Measurements from ENCODE around the gene RALY.

DNA sequence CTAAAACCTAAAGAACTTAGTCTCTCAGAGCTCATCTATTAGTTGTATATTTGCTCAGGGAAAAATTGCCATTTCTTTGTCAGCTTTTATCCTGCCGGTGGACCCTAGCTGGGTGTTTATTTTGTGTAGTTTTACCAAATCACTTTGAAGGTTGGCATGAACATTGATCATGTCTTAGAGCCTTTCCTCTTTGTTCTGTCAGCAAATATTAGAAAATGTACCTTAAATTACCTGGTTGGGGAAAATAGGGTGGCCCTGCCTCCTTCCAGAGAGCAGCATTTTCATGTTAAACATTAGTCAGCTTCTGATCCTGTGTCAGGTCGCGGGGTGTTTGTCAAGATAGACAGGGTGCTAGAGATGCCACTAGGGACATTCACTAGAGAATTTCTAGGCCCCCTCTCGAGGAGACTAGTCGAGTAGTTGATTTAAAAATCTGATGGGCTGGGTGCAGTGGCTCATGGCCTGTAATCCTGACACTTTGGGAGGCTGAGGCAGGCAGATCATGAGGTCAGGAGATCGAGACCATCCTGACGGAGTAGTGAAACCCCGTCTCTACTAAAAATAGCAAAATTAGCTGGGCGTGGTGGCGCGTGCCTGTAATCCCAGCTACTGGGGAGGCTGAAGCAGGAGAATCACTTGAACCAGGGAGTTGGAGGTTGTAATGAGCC lies 11.2 kb downstream of the RALY start:
- TF ChIP-seq, protein P1, sequence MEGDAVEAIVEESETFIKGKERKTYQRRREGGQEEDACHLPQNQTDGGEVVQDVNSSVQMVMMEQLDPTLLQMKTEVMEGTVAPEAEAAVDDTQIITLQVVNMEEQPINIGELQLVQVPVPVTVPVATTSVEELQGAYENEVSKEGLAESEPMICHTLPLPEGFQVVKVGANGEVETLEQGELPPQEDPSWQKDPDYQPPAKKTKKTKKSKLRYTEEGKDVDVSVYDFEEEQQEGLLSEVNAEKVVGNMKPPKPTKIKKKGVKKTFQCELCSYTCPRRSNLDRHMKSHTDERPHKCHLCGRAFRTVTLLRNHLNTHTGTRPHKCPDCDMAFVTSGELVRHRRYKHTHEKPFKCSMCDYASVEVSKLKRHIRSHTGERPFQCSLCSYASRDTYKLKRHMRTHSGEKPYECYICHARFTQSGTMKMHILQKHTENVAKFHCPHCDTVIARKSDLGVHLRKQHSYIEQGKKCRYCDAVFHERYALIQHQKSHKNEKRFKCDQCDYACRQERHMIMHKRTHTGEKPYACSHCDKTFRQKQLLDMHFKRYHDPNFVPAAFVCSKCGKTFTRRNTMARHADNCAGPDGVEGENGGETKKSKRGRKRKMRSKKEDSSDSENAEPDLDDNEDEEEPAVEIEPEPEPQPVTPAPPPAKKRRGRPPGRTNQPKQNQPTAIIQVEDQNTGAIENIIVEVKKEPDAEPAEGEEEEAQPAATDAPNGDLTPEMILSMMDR (IDR thresholded peaks at IDR 0.05; ENCODE audit: extremely low read depth in 1 of 2, insufficient read depth in 1 of 2, low read depth in 1 of 2, low read length in 2 of 2) = no peak
- TF ChIP-seq POLR2AphosphoS5 (IDR thresholded peaks at IDR 0.05; ENCODE audit: insufficient read depth, low read depth, low read length) (no peak), POLR2A (IDR thresholded peaks at IDR 0.05; ENCODE audit: low read depth, low read length) (no peak), MYC (IDR thresholded peaks at IDR 0.05; ENCODE audit: low read depth, low read length) (no peak), JUN (IDR thresholded peaks at IDR 0.05; ENCODE audit: borderline replicate concordance, insufficient read depth, insufficient read length, low read depth) (no peak), EZH2 (IDR thresholded peaks at IDR 0.05; ENCODE audit: borderline replicate concordance, low read depth, low read length, severe bottlenecking) (no peak), FOS (IDR thresholded peaks at IDR 0.05; ENCODE audit: borderline replicate concordance, insufficient read depth, low read length) (no peak), GATA2 (IDR thresholded peaks at IDR 0.05; ENCODE audit: insufficient read depth, insufficient read length, low read depth, low read length) (no peak)

All from endothelial cell of umbilical vein (primary cell).